ENCODE measurements around the gene GPR62. TPM values are rescaled to one million over a fixed set of nuclear protein-coding genes. Genes with fewer than 3 reads are reported as not detected.

The GPR62 gene
- total RNA-seq, 1 donor from 2014 or later, result 0.44 TPM

DNA sequence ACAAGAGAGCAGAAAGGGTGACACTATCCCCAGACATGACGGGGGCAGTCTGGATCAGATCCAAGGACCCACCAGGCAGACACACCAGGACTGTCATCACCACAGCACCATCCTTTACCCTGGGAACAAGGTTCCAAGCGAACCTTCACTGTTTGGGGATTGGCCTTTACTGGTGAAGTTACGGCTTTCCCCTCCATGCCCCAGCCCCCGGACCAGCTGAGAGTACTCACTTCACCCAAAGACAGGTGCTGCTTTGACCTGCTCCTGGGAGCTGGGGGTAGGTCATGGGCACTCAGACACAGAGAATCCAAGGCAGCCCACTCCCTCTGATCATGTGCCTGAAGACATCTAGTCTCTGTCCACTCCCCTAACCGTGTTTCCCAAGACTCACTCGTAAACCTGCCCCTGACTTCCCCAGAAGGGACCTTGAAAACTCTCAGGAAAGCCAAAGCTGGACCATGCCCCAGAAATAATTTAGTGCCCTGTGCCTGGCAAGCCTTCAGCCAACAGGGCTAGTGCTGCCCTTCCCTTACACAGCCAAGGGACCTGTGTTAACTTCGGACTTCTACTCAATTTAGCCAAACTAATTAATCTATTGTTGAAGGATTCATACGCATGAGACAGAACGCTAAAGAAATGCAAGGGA is 16.3 kb upstream of the GPR62 start:
- no peak for DNase-seq
- H3K36me3 Mint-ChIP-seq (ENCODE audit: unreplicated experiment), result no peaks in the 10 kb centered on the region
- no peak overlapping the region for H3K27ac Mint-ChIP-seq (ENCODE audit: unreplicated experiment)

DNA sequence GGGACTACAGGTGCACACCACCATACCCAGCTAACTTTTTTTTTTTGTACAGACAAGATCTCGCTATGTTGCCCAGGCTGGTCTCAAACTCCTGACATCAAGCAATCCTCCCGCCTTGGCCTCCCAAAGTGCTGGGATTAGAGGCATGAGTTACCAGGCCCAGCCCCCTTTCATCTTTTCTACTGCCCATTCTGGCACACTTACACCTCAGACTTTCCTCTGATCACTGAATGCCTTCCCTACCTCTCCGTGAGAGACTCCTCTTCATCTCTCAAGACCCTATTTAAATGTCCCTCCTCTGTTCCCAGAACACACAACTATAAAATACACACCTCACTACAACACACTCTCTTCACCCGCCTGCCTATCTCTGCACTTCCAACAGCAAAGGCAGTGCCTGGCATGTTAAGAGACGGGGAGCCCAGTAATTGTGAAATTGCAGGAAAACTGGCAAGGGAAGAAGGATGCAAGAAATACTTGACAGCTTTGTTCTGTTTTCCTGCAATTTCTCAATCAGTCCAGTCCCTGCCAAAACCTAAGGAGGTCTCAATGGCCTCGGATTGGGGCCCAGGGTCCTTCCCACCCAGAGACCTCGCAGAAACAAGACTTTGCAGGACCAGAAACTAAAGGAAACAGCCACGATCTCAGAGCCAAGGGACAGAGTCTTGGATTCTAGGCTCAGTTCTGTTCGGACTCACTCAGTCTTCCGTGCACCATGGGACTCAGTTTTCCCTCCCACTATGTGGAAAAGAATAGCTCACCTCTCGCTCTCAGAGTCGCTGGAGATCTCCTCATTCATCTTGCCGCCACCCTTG is 14.3 kb upstream of the GPR62 start:
- Mint-ChIP-seq H3K27ac (ENCODE audit: unreplicated experiment) (peak overlapping the region; percentile 53), H3K9me3 (ENCODE audit: unreplicated experiment) (peaks cover 1% of the 10 kb centered on the region), H3K4me3 (ENCODE audit: unreplicated experiment) (peak overlapping the region; percentile 89), H3K36me3 (ENCODE audit: unreplicated experiment) (no peaks in the 10 kb centered on the region), H3K27me3 (ENCODE audit: unreplicated experiment) (peaks cover 13% of the 10 kb centered on the region), H3K4me1 (ENCODE audit: low read depth, unreplicated experiment) (peaks cover 6% of the 10 kb centered on the region)
- DNase-seq, result no peak
- TF ChIP-seq, protein P1, sequence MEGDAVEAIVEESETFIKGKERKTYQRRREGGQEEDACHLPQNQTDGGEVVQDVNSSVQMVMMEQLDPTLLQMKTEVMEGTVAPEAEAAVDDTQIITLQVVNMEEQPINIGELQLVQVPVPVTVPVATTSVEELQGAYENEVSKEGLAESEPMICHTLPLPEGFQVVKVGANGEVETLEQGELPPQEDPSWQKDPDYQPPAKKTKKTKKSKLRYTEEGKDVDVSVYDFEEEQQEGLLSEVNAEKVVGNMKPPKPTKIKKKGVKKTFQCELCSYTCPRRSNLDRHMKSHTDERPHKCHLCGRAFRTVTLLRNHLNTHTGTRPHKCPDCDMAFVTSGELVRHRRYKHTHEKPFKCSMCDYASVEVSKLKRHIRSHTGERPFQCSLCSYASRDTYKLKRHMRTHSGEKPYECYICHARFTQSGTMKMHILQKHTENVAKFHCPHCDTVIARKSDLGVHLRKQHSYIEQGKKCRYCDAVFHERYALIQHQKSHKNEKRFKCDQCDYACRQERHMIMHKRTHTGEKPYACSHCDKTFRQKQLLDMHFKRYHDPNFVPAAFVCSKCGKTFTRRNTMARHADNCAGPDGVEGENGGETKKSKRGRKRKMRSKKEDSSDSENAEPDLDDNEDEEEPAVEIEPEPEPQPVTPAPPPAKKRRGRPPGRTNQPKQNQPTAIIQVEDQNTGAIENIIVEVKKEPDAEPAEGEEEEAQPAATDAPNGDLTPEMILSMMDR (IDR thresholded peaks at IDR 0.05; ENCODE audit: partially characterized antibody, unreplicated experiment), result no peak

More for the DNA sequence above, 16.3 kb upstream of the GPR62 start:
- TF ChIP-seq, protein P1 (IDR thresholded peaks at IDR 0.05; ENCODE audit: partially characterized antibody, unreplicated experiment), result no peak
- peaks cover 6% of the 10 kb centered on the region for H3K4me1 Mint-ChIP-seq (ENCODE audit: low read depth, unreplicated experiment)
- H3K9me3 Mint-ChIP-seq (ENCODE audit: unreplicated experiment), result peaks cover 1% of the 10 kb centered on the region
- peaks cover 13% of the 10 kb centered on the region for H3K27me3 Mint-ChIP-seq (ENCODE audit: unreplicated experiment)
- H3K4me3 Mint-ChIP-seq (ENCODE audit: unreplicated experiment), result no peak overlapping the region

DNA sequence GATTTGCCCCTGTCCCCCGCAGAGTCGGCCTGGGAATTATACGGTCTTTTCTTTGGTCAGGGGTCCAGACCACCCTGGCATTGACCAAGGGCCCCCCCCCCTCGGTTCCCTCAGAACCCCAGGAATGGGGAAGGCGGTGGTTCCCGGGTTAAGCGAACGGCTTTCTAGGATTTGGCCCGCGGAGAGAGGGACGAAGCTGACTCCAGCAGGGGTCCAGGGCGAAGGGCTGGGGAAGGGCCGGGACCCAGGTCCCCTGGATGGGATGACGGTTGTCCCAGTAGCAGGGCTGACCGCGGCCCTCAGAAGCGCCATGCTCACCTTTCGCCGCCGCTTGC is 13.8 kb upstream of the GPR62 start:
- TF ChIP-seq, protein P1 (IDR thresholded peaks at IDR 0.05; ENCODE audit: partially characterized antibody, unreplicated experiment), result no peak
- peaks cover 4% of the 10 kb centered on the region for H3K9me3 Mint-ChIP-seq (ENCODE audit: unreplicated experiment)
- peaks cover 6% of the 10 kb centered on the region for H3K4me1 Mint-ChIP-seq (ENCODE audit: low read depth, unreplicated experiment)
- no peaks in the 10 kb centered on the region for H3K36me3 Mint-ChIP-seq (ENCODE audit: unreplicated experiment)
- H3K4me3 Mint-ChIP-seq (ENCODE audit: unreplicated experiment), result peak overlapping the region; percentile 89
- peak overlapping the region; percentile 53 for H3K27ac Mint-ChIP-seq (ENCODE audit: unreplicated experiment)
- peaks cover 13% of the 10 kb centered on the region for H3K27me3 Mint-ChIP-seq (ENCODE audit: unreplicated experiment)
- DNase-seq, result no peak

DNA sequence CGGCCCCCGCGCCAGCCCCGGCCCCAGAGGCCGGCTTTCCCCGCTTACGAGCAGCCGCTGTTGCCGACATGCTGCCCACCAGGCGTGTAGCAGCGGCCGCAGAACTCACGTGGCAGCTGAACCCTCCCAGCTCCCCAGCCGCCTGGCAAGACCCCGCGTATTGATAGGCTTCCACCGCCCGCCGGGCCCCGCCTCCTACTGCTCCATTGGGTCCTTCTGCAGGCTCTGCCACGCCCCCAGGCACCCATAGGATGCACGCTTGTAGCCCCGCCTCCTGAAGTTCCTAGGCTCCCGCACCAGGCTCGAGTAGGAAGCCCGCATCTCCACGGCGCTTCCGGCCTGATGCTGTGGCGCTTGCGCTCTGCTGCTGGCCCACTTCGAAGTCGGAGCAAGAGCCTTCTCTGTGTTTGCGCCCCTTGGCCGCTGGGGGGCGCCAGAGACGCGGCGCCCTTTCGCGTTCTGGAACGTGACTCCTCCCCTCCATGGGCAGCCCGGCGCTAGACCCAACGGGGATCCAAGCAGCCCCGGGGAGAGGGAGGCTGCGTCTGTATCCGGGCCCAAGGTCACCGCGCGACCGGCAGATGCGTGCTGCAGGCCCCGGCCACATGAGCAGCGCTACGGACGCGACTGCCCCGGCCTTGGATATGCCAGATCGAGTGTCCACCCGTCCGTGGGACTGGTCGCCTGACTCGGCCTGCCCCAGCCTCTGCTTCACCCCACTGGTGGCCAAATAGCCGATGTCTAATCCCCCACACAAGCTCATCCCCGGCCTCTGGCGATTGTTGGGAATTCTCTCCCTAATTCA is 13.2 kb upstream of the GPR62 start, which contains the start of the genes PARP3 and RRP9:
TSS of gene PARP3 (plus strand) at position 566 of the 805 bp plus-strand sequence. CDS start 993 bp downstream, outside the sequence.
TSS of gene RRP9 (minus strand) at position 107 of the 805 bp plus-strand sequence. CDS start at position 70, 37 bp downstream.
- peak within 1 kb of the TSS; percentile 89 for H3K4me3 Mint-ChIP-seq (ENCODE audit: unreplicated experiment)
- peak within 1 kb of the TSS; percentile 53 for H3K27ac Mint-ChIP-seq (ENCODE audit: unreplicated experiment)
- TF ChIP-seq, protein P1 (IDR thresholded peaks at IDR 0.05; ENCODE audit: partially characterized antibody, unreplicated experiment), result peak; percentile 100
- peak; percentile 100 for DNase-seq
- no peaks in the 10 kb centered on the region for H3K36me3 Mint-ChIP-seq (ENCODE audit: unreplicated experiment)
- H3K9me3 Mint-ChIP-seq (ENCODE audit: unreplicated experiment), result peaks cover 7% of the 10 kb centered on the region
- H3K4me1 Mint-ChIP-seq (ENCODE audit: low read depth, unreplicated experiment), result peaks cover 6% of the 10 kb centered on the region
- H3K27me3 Mint-ChIP-seq (ENCODE audit: unreplicated experiment), result peaks cover 14% of the 10 kb centered on the region

All from glutamatergic neuron (in vitro differentiated cells).